OCI-LY3 (cell line): ENCODE data around the gene ZNF793.

Experiments used
- EZH2phosphoT487 ChIP-seq: fragments of 200-600 bp; shearing (Covaris generic); IDR thresholded peaks from 2 replicates; pipeline ENCODE4 v1.6.1; 2018; ENCODE audit warnings: antibody characterized with exemption, mixed run types, low read depth
- TF ChIP-seq, protein P1 (sequence below): fragments of 200-600, 300-600 bp; sonication (generic); IDR thresholded peaks from 2 replicates; pipeline ENCODE4 v1.5.1; 2014; ENCODE audit warnings: antibody characterized with exemption, low read length, low read depth

DNA sequence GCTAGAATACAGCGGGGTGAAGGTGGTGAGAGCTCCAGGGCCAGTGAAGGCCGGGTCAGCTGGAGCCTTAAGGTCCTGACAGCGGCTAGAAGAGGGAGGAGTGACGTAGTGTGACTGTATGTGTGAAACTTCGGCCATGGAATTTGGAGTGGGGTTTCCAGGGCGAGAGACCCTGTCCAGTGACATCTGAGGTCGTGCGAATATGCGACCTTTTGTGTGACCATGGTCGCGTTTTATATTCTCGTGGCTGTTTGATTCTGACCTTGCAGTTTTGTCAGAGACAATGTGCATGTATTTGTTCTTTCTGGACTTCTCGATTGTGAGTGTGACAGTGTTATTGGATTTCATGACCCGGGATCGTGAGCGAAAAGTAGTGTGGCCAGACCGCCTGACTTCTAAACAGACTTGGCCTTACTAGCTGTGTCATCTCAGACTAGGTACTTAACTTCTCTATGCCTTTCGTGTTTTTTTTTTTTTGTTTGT lies 39.1 kb upstream of the ZNF793 start:
- TF ChIP-seq, protein P1, sequence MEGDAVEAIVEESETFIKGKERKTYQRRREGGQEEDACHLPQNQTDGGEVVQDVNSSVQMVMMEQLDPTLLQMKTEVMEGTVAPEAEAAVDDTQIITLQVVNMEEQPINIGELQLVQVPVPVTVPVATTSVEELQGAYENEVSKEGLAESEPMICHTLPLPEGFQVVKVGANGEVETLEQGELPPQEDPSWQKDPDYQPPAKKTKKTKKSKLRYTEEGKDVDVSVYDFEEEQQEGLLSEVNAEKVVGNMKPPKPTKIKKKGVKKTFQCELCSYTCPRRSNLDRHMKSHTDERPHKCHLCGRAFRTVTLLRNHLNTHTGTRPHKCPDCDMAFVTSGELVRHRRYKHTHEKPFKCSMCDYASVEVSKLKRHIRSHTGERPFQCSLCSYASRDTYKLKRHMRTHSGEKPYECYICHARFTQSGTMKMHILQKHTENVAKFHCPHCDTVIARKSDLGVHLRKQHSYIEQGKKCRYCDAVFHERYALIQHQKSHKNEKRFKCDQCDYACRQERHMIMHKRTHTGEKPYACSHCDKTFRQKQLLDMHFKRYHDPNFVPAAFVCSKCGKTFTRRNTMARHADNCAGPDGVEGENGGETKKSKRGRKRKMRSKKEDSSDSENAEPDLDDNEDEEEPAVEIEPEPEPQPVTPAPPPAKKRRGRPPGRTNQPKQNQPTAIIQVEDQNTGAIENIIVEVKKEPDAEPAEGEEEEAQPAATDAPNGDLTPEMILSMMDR, result no peak
- TF ChIP-seq EZH2phosphoT487, result no peak
